SK-N-SH (cell line): ENCODE measurements around the gene SRP54. TPM values are rescaled to one million over a fixed set of nuclear protein-coding genes. Genes with fewer than 3 reads are reported as not detected.
"Not testable (repeated sequence)": the region's sequence is repeated elsewhere in the genome, so short reads cannot be mapped to it uniquely, and the experiment has no call there.

Source experiments
- CTCF ChIA-PET: fragments of 300-600, 350-600 bp; formaldehyde crosslinking; extraction: SDS; loops from one replicate; lab custom pipeline; 2021; lab: Yijun Ruan, JAX
- POLR2A ChIA-PET: fragments of 350-600 bp; sonication (Branson Sonifier 250); formaldehyde crosslinking; extraction: SDS; loops from one replicate; lab custom pipeline; 2020; ENCODE audit warnings: antibody characterized with exemption, inconsistent platforms; lab: Yijun Ruan, JAX
- DNase-seq: peaks from one replicate; pipeline ENCODE4 v3.0.0; 2012
- H2AFZ ChIP-seq: fragments of 200-600 bp; sonication (generic); 2 replicates; pipeline ENCODE4 v1.8.1; 2016; ENCODE audit warnings: antibody characterized with exemption, mild to moderate bottlenecking, low read depth
- H3F3A ChIP-seq: fragments of 200-600 bp; sonication (generic); replicated peaks from 2 replicates; pipeline ENCODE3; 2016; ENCODE audit warnings: antibody characterized with exemption, mild to moderate bottlenecking; ENCODE audit not compliant: insufficient read depth
- H3K27ac ChIP-seq, 2 experiments: fragments of 200-500 bp in 1 of 2; fragments of 200-600 bp in 1 of 2; sonication (Bioruptor generic) in 1 of 2; sonication (generic), shearing (Covaris generic) in 1 of 2; 2 replicates each; pipeline versions ENCODE4 v1.5.1 to v1.6.1; 2014 to 2016; ENCODE audit warnings: low read depth in 2 of 2, inconsistent platforms in 1 of 2, low read length in 1 of 2, mild to moderate bottlenecking in 1 of 2, mixed read lengths in 1 of 2
- H3K27me3 ChIP-seq: fragments of 200-600 bp; sonication (generic), shearing (Covaris generic); 2 replicates; pipeline ENCODE4 v1.6.1; 2016; ENCODE audit warnings: mixed run types; ENCODE audit not compliant: insufficient read depth
- H3K36me3 ChIP-seq, 2 experiments: fragments of 200-500 bp in 1 of 2; fragments of 200-600 bp in 1 of 2; sonication (Bioruptor generic) in 1 of 2; sonication (generic) in 1 of 2; replicated peaks in 1 of 2; 2 replicates each; pipeline versions ENCODE3 to v1.5.1; 2014 to 2016; ENCODE audit warnings: low read length in 1 of 2, mild to moderate bottlenecking in 1 of 2; ENCODE audit not compliant: insufficient read depth in 2 of 2, control insufficient read depth in 1 of 2
- H3K4me1 ChIP-seq, 2 experiments: fragments of 200-500 bp in 1 of 2; fragments of 200-600 bp in 1 of 2; sonication (Bioruptor generic) in 1 of 2; sonication (generic), shearing (Covaris generic) in 1 of 2; 2 replicates each; pipeline versions ENCODE4 v1.5.1 to v1.6.1; 2014 to 2016; ENCODE audit warnings: low read depth in 1 of 2, low read length in 1 of 2, mixed run types in 1 of 2; ENCODE audit not compliant: insufficient read depth in 2 of 2, control insufficient read depth in 1 of 2
- H3K4me2 ChIP-seq: fragments of 200-600 bp; sonication (generic), shearing (Covaris generic); 2 replicates; pipeline ENCODE4 v1.6.1; 2017; ENCODE audit warnings: mixed run types
- H3K4me3 ChIP-seq, 2 experiments: fragments of 200-500 bp in 1 of 2; fragments of 200-600 bp in 1 of 2; sonication (Bioruptor generic) in 1 of 2; sonication (generic), shearing (Covaris generic) in 1 of 2; 2 replicates each; pipeline versions ENCODE4 v1.5.1 to v1.8.1; 2014 to 2016; ENCODE audit warnings: low read depth in 2 of 2, inconsistent platforms in 1 of 2, low read length in 1 of 2, mild to moderate bottlenecking in 1 of 2, mixed read lengths in 1 of 2, moderate library complexity in 1 of 2
- H3K79me2 ChIP-seq: fragments of 200-600 bp; sonication (generic); 2 replicates; pipeline ENCODE4 v1.8.1; 2017; ENCODE audit warnings: mild to moderate bottlenecking; ENCODE audit not compliant: insufficient read depth
- H3K9ac ChIP-seq: fragments of 200-600 bp; sonication (generic); 2 replicates; pipeline ENCODE4 v1.6.1; 2017; ENCODE audit warnings: mixed run types
- H3K9me2 ChIP-seq: fragments of 200-600 bp; sonication (generic); 2 replicates; pipeline ENCODE4 v1.6.1; 2017; ENCODE audit warnings: mixed run types
- H3K9me3 ChIP-seq: fragments of 200-600 bp; sonication (generic); 2 replicates; pipeline ENCODE4 v1.6.1; 2017; ENCODE audit warnings: mixed run types, mild to moderate bottlenecking, moderate library complexity
- H4K20me1 ChIP-seq: fragments of 200-600 bp; sonication (generic); 2 replicates; pipeline ENCODE4 v1.6.1; 2017; ENCODE audit warnings: mild to moderate bottlenecking, mixed run types; ENCODE audit not compliant: insufficient read depth
- CHD2 ChIP-seq: fragments of 150-350 bp; IDR thresholded peaks from 2 replicates; pipeline ENCODE4 v1.6.1; 2018; ENCODE audit warnings: low read length; ENCODE audit not compliant: partially characterized antibody
- ELF1 ChIP-seq: IDR thresholded peaks from 2 replicates; pipeline ENCODE4 v1.4.0; 2012
- GATA2 ChIP-seq: sonication (generic); formaldehyde crosslinking; IDR thresholded peaks from 2 replicates; pipeline ENCODE4 v1.5.0; 2020; ENCODE audit warnings: mild to moderate bottlenecking, missing genetic modification reagents
- JUND ChIP-seq: IDR thresholded peaks from 2 replicates; pipeline ENCODE4 v1.4.0; 2012
- MEF2A ChIP-seq: IDR thresholded peaks from 2 replicates; pipeline ENCODE4 v1.4.0; 2012; ENCODE audit warnings: low read depth, borderline replicate concordance
- POLR2AphosphoS5 ChIP-seq: IDR thresholded peaks from 2 replicates; pipeline ENCODE4 v1.6.1; 2012; ENCODE audit warnings: low read depth, low read length
- RAD21 ChIP-seq: IDR thresholded peaks from 2 replicates; pipeline ENCODE4 v1.6.1; 2012; ENCODE audit warnings: mild to moderate bottlenecking, low read length
- RXRA ChIP-seq: IDR thresholded peaks from 2 replicates; pipeline ENCODE4 v1.4.0; 2012; ENCODE audit warnings: low read depth, mild to moderate bottlenecking, borderline replicate concordance
- SIN3A ChIP-seq: IDR thresholded peaks from 2 replicates; pipeline ENCODE4 v1.6.1; 2012; ENCODE audit warnings: low read depth, mild to moderate bottlenecking, low read length, moderate library complexity, borderline replicate concordance
- TCF12 ChIP-seq: IDR thresholded peaks from 2 replicates; pipeline ENCODE4 v1.4.0; 2012
- USF2 ChIP-seq: fragments of 150-350 bp; IDR thresholded peaks from 2 replicates; pipeline ENCODE4 v1.6.1; 2017; ENCODE audit warnings: antibody characterized with exemption, low read length, low read depth, borderline replicate concordance
- WGBS: methylation state at CpG from one replicate; pipeline ENCODE4 v1.1.6; 2017; ENCODE audit warnings: low lambda C conversion rate; 5-methylcytosine and 5-hydroxymethylcytosine counted together
- polyA plus RNA-seq, 3 experiments: library from polyadenylated mRNA; depleted of rRNA; stranded (reverse); fragments of >200 nt; gene quantifications; 2 replicates each; pipeline ENCODE4 v1.2.3, GENCODE V29; 2012
- TF ChIP-seq, protein P1 (sequence below): IDR thresholded peaks from 2 replicates; pipeline ENCODE4 v1.4.0; 2012; ENCODE audit warnings: low read depth, borderline replicate concordance
- TF ChIP-seq, protein P2 (sequence below): IDR thresholded peaks from 2 replicates; pipeline ENCODE4; 2012
- TF ChIP-seq, protein P3 (sequence below): fragments of 150-350 bp; IDR thresholded peaks from 2 replicates; pipeline ENCODE4 v1.6.1; 2016; ENCODE audit warnings: mild to moderate bottlenecking, low read depth, low read length

Gene SRP54
- polyA plus RNA-seq, 1 of the 3 experiments (the other 2 are of a cell fraction): 39.5 TPM

- no peak for TF ChIP-seq RAD21
These were observed 69.0 kb downstream of the SRP54 start (continued) for GRCh38 chr14:35051796-35052195.

- Histone ChIP-seq H4K20me1 (no peaks in the 10 kb centered on the region), H3K4me2 (no peak overlapping the region), H3K79me2 (peaks cover 61% of the 10 kb centered on the region), H3K4me3 (no peak overlapping the region), H3K9me3 (no peaks in the 10 kb centered on the region), H3K4me1 (peaks cover 0 to 9% of the 10 kb centered on the region in 2 experiments; a peak in 1 of 4 replicates), H2AFZ (no peak overlapping the region), H3K9me2 (no peaks in the 10 kb centered on the region), H3F3A (peaks cover 4% of the 10 kb centered on the region), H3K27ac (no peak overlapping the region), H3K9ac (no peak overlapping the region), H3K36me3 (peaks cover 3 to 34% of the 10 kb centered on the region in 2 experiments), H3K27me3 (no peaks in the 10 kb centered on the region)
- no peak for DNase-seq
- POLR2A ChIA-PET: no interaction called here
- 87% methylated on average over 2 of the region's 2 CpGs for WGBS
- TF ChIP-seq GATA2: no peak
- no peak for TF ChIP-seq CHD2
- no peak for TF ChIP-seq USF2
- TF ChIP-seq RXRA: no peak
- no peak for TF ChIP-seq ELF1
- no peak for TF ChIP-seq SIN3A
- TF ChIP-seq MEF2A: no peak
- TF ChIP-seq, protein P1, sequence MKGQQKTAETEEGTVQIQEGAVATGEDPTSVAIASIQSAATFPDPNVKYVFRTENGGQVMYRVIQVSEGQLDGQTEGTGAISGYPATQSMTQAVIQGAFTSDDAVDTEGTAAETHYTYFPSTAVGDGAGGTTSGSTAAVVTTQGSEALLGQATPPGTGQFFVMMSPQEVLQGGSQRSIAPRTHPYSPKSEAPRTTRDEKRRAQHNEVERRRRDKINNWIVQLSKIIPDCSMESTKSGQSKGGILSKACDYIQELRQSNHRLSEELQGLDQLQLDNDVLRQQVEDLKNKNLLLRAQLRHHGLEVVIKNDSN: no peak
- TF ChIP-seq TCF12: no peak
- no peak for TF ChIP-seq JUND
- TF ChIP-seq POLR2AphosphoS5: no peak
- TF ChIP-seq, protein P2, sequence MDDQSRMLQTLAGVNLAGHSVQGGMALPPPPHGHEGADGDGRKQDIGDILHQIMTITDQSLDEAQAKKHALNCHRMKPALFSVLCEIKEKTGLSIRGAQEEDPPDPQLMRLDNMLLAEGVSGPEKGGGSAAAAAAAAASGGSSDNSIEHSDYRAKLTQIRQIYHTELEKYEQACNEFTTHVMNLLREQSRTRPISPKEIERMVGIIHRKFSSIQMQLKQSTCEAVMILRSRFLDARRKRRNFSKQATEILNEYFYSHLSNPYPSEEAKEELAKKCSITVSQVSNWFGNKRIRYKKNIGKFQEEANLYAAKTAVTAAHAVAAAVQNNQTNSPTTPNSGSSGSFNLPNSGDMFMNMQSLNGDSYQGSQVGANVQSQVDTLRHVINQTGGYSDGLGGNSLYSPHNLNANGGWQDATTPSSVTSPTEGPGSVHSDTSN: no peak
- TF ChIP-seq, protein P3, sequence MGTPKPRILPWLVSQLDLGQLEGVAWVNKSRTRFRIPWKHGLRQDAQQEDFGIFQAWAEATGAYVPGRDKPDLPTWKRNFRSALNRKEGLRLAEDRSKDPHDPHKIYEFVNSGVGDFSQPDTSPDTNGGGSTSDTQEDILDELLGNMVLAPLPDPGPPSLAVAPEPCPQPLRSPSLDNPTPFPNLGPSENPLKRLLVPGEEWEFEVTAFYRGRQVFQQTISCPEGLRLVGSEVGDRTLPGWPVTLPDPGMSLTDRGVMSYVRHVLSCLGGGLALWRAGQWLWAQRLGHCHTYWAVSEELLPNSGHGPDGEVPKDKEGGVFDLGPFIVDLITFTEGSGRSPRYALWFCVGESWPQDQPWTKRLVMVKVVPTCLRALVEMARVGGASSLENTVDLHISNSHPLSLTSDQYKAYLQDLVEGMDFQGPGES: no peak
- CTCF ChIA-PET: no interaction called here
These were observed 69.8 kb downstream of the SRP54 start for GRCh38 chr14:35052637-35053036.

DNA sequence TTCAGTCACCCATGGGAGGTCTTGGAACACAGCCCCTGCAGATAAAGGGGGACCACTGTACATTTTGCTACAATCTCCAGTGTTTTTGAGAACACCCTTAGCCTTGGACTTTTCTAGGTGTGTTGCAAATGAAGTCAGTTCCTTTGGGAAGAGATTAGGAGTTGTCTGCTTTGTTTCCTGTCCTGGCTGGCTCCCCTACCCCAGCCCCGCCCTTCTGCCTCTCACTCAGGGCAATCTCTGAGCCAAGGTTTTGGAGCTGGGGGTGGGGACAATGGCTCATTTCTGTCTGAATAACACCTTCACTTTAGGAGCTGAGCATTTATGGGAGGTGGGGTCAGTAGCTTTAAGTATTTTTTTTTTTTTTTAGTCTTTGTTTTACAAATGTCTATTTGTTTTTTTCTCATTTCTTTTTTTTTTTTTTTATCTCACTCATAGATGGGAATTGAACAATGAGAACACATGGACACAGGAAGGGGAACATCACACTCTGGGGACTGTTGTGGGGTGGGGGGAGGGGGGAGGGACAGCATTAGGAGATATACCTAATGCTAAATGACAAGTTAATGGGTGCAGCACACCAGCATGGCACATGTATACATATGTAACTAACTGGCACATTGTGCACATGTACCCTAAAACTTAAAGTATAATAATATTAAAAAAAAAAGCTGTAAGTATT lies 78.5 kb downstream of the SRP54 start:
- H3K4me3 ChIP-seq, DNase-seq, H3K9ac ChIP-seq, H3K9me2 ChIP-seq, H3K27me3 ChIP-seq, H2AFZ ChIP-seq, CTCF ChIA-PET, H3K4me2 ChIP-seq, H3K4me1 ChIP-seq, H3K9me3 ChIP-seq, H4K20me1 ChIP-seq: not testable (repeated sequence)
- Histone ChIP-seq H3K36me3 (peaks cover 0 to 45% of the 10 kb centered on the region in 2 experiments), H3F3A (peaks cover 12% of the 10 kb centered on the region), H3K27ac (0 out of 4 replicates have a peak overlapping the region, but pooled peaks of 1 of the 2 experiments have one; percentile 2), H3K79me2 (peaks cover 35% of the 10 kb centered on the region)
- POLR2A ChIA-PET: interaction anchor here (0.7 kb wide), 1 partner anchor 11 kb away, joined by 3 read pairs; no protein-coding TSS in a partner anchor
- WGBS: 71% methylated on average over 1 of the region's 1 CpG

GRCh38 chr14:35065731-35066130 lies 82.9 kb downstream of the SRP54 start:
- DNase-seq, H3K9me2 ChIP-seq, H4K20me1 ChIP-seq, H3K9me3 ChIP-seq, H2AFZ ChIP-seq, H3K4me2 ChIP-seq, H3F3A ChIP-seq, H3K4me3 ChIP-seq, H3K9ac ChIP-seq, H3K27ac ChIP-seq, H3K27me3 ChIP-seq, H3K4me1 ChIP-seq: not testable (repeated sequence)
- H3K79me2 ChIP-seq: peaks cover 35% of the 10 kb centered on the region; the same call in 1 of the 2 replicates
- ChIA-PET CTCF (interaction anchor here (1.0 kb wide), 1 partner anchor 432 kb away, joined by 3 read pairs; no protein-coding TSS in a partner anchor), POLR2A (interaction anchor here (0.6 kb wide), 1 partner anchor 17 kb away, joined by 4 read pairs; no protein-coding TSS in a partner anchor)
- WGBS: 100% methylated on average over 5 of the region's 5 CpGs
- H3K36me3 ChIP-seq: peaks cover 3 to 46% of the 10 kb centered on the region in 2 experiments
